ENCODE data around the gene SSBP2. TPM values are rescaled to one million over a fixed set of nuclear protein-coding genes. Genes with fewer than 3 reads are reported as not detected.
"Not testable (repeated sequence)": the region's sequence is repeated elsewhere in the genome, so short reads cannot be mapped to it uniquely, and the experiment has no call there.

The SSBP2 gene
- polyA plus RNA-seq, 1 donor: 27.8 TPM

- Histone ChIP-seq H3K36me3 (ENCODE audit: control insufficient read depth, insufficient read depth, low read length) (peaks cover 2% of the 10 kb centered on the region), H3K27me3 (ENCODE audit: control insufficient read depth, insufficient read depth, low read length) (no peaks in the 10 kb centered on the region), H3K27ac (ENCODE audit: low read length) (no peak overlapping the region), H3K4me1 (ENCODE audit: control insufficient read depth, insufficient read depth, low read length) (no peaks in the 10 kb centered on the region), H3K4me3 (ENCODE audit: low read length) (no peak overlapping the region), H3K9me3 (ENCODE audit: control insufficient read depth, low read depth, low read length) (peaks cover 9% of the 10 kb centered on the region)
- WGBS (ENCODE audit: insufficient coverage, low lambda C conversion rate): no CpG with 5 or more reads among the region's 1 CpG
- no peak for DNase-seq
These were observed 63.6 kb downstream of the SSBP2 start for GRCh38 chr5:81687292-81687691.

GRCh38 chr5:81685471-81685870 lies 65.4 kb downstream of the SSBP2 start:
- Histone ChIP-seq H3K36me3 (ENCODE audit: control insufficient read depth, insufficient read depth, low read length) (peaks cover 2% of the 10 kb centered on the region), H3K27ac (ENCODE audit: low read length) (no peak overlapping the region), H3K4me3 (ENCODE audit: low read length) (no peak overlapping the region), H3K9me3 (ENCODE audit: control insufficient read depth, low read depth, low read length) (peaks cover 5% of the 10 kb centered on the region), H3K27me3 (ENCODE audit: control insufficient read depth, insufficient read depth, low read length) (no peaks in the 10 kb centered on the region), H3K4me1 (ENCODE audit: control insufficient read depth, insufficient read depth, low read length) (no peaks in the 10 kb centered on the region)
- WGBS (ENCODE audit: insufficient coverage, low lambda C conversion rate): no CpG with 5 or more reads among the region's 2 CpGs
- no peak for DNase-seq

GRCh38 chr5:81679885-81680284 lies 71.0 kb downstream of the SSBP2 start:
- Histone ChIP-seq H3K27me3 (ENCODE audit: control insufficient read depth, insufficient read depth, low read length) (no peaks in the 10 kb centered on the region), H3K36me3 (ENCODE audit: control insufficient read depth, insufficient read depth, low read length) (no peaks in the 10 kb centered on the region), H3K4me3 (ENCODE audit: low read length) (no peak overlapping the region), H3K27ac (ENCODE audit: low read length) (no peak overlapping the region), H3K9me3 (ENCODE audit: control insufficient read depth, low read depth, low read length) (peaks cover 3% of the 10 kb centered on the region), H3K4me1 (ENCODE audit: control insufficient read depth, insufficient read depth, low read length) (no peaks in the 10 kb centered on the region)
- DNase-seq: peak in 1 of 2 donors; percentile 24
- no CpG with 5 or more reads among the region's 1 CpG for WGBS (ENCODE audit: insufficient coverage, low lambda C conversion rate)

- H3K4me3 ChIP-seq (ENCODE audit: low read length): no peak overlapping the region
- H3K4me1 ChIP-seq (ENCODE audit: control insufficient read depth, insufficient read depth, low read length): no peaks in the 10 kb centered on the region
- H3K27ac ChIP-seq (ENCODE audit: low read length): no peak overlapping the region
- 100% methylated on average over 1 of the region's 3 CpGs for WGBS (ENCODE audit: insufficient coverage, low lambda C conversion rate)
- peaks cover 3% of the 10 kb centered on the region for H3K9me3 ChIP-seq (ENCODE audit: control insufficient read depth, low read depth, low read length)
- no peaks in the 10 kb centered on the region for H3K36me3 ChIP-seq (ENCODE audit: control insufficient read depth, insufficient read depth, low read length)
- no peak for DNase-seq
- H3K27me3 ChIP-seq (ENCODE audit: control insufficient read depth, insufficient read depth, low read length): no peaks in the 10 kb centered on the region
These were observed 75.5 kb downstream of the SSBP2 start for GRCh38 chr5:81675420-81675819.

GRCh38 chr5:81665795-81666194 lies 85.1 kb downstream of the SSBP2 start:
- DNase-seq: no peak
- no peak overlapping the region for H3K27ac ChIP-seq (ENCODE audit: low read length)
- H3K4me3 ChIP-seq (ENCODE audit: low read length): no peak overlapping the region
- no CpG with 5 or more reads among the region's 1 CpG for WGBS (ENCODE audit: insufficient coverage, low lambda C conversion rate)
- H3K36me3 ChIP-seq (ENCODE audit: control insufficient read depth, insufficient read depth, low read length): no peaks in the 10 kb centered on the region
- H3K4me1 ChIP-seq (ENCODE audit: control insufficient read depth, insufficient read depth, low read length): no peaks in the 10 kb centered on the region
- no peaks in the 10 kb centered on the region for H3K27me3 ChIP-seq (ENCODE audit: control insufficient read depth, insufficient read depth, low read length)
- H3K9me3 ChIP-seq (ENCODE audit: control insufficient read depth, low read depth, low read length): no peaks in the 10 kb centered on the region

GRCh38 chr5:81660624-81661023 lies 90.3 kb downstream of the SSBP2 start:
- not testable (repeated sequence) for H3K4me3 ChIP-seq (ENCODE audit: low read length); DNase-seq; H3K9me3 ChIP-seq (ENCODE audit: control insufficient read depth, low read depth, low read length); H3K4me1 ChIP-seq (ENCODE audit: control insufficient read depth, insufficient read depth, low read length); H3K27ac ChIP-seq (ENCODE audit: low read length); H3K36me3 ChIP-seq (ENCODE audit: control insufficient read depth, insufficient read depth, low read length); H3K27me3 ChIP-seq (ENCODE audit: control insufficient read depth, insufficient read depth, low read length)
- WGBS (ENCODE audit: insufficient coverage, low lambda C conversion rate): no CpG with 5 or more reads among the region's 1 CpG

- 20% methylated on average over 1 of the region's 1 CpG for WGBS (ENCODE audit: insufficient coverage, low lambda C conversion rate)
- peak; percentile 40 to 68 for DNase-seq
- H3K27ac ChIP-seq (ENCODE audit: low read length): no peak overlapping the region
These were observed 93.5 kb downstream of the SSBP2 start for GRCh38 chr5:81657386-81657785.

GRCh38 chr5:81656783-81657182 lies 94.1 kb downstream of the SSBP2 start:
- peak in 1 of 2 donors; percentile 36 for DNase-seq
- Histone ChIP-seq H3K4me3 (ENCODE audit: low read length) (no peak overlapping the region), H3K9me3 (ENCODE audit: control insufficient read depth, low read depth, low read length) (no peaks in the 10 kb centered on the region), H3K27ac (ENCODE audit: low read length) (no peak overlapping the region), H3K4me1 (ENCODE audit: control insufficient read depth, insufficient read depth, low read length) (peaks cover 3% of the 10 kb centered on the region), H3K27me3 (ENCODE audit: control insufficient read depth, insufficient read depth, low read length) (no peaks in the 10 kb centered on the region), H3K36me3 (ENCODE audit: control insufficient read depth, insufficient read depth, low read length) (peaks cover 2% of the 10 kb centered on the region)
- WGBS (ENCODE audit: insufficient coverage, low lambda C conversion rate): 83% methylated on average over 2 of the region's 3 CpGs

More at GRCh38 chr5:81657386-81657785, 93.5 kb downstream of the SSBP2 start:
- H3K9me3 ChIP-seq (ENCODE audit: control insufficient read depth, low read depth, low read length): no peaks in the 10 kb centered on the region
- peaks cover 3% of the 10 kb centered on the region for H3K4me1 ChIP-seq (ENCODE audit: control insufficient read depth, insufficient read depth, low read length)
- H3K27me3 ChIP-seq (ENCODE audit: control insufficient read depth, insufficient read depth, low read length): no peaks in the 10 kb centered on the region
- peaks cover 2% of the 10 kb centered on the region for H3K36me3 ChIP-seq (ENCODE audit: control insufficient read depth, insufficient read depth, low read length)
- H3K4me3 ChIP-seq (ENCODE audit: low read length): no peak overlapping the region

GRCh38 chr5:81650987-81651386 lies 99.9 kb downstream of the SSBP2 start:
- DNase-seq: no peak
- Histone ChIP-seq H3K36me3 (ENCODE audit: control insufficient read depth, insufficient read depth, low read length) (peaks cover 2% of the 10 kb centered on the region), H3K4me3 (ENCODE audit: low read length) (no peak overlapping the region), H3K9me3 (ENCODE audit: control insufficient read depth, low read depth, low read length) (no peaks in the 10 kb centered on the region), H3K4me1 (ENCODE audit: control insufficient read depth, insufficient read depth, low read length) (peaks cover 2% of the 10 kb centered on the region), H3K27me3 (ENCODE audit: control insufficient read depth, insufficient read depth, low read length) (no peaks in the 10 kb centered on the region), H3K27ac (ENCODE audit: low read length) (no peak overlapping the region)
- 100% methylated on average over 1 of the region's 1 CpG for WGBS (ENCODE audit: insufficient coverage, low lambda C conversion rate)

- peak overlapping the region; percentile 32 for H3K27ac ChIP-seq (ENCODE audit: low read length)
- no peak overlapping the region for H3K4me3 ChIP-seq (ENCODE audit: low read length)
- WGBS (ENCODE audit: insufficient coverage, low lambda C conversion rate): no CpG with 5 or more reads among the region's 3 CpGs
- peaks cover 2% of the 10 kb centered on the region for H3K4me1 ChIP-seq (ENCODE audit: control insufficient read depth, insufficient read depth, low read length)
- H3K9me3 ChIP-seq (ENCODE audit: control insufficient read depth, low read depth, low read length): no peaks in the 10 kb centered on the region
- H3K36me3 ChIP-seq (ENCODE audit: control insufficient read depth, insufficient read depth, low read length): peaks cover 2% of the 10 kb centered on the region
- H3K27me3 ChIP-seq (ENCODE audit: control insufficient read depth, insufficient read depth, low read length): no peaks in the 10 kb centered on the region
- DNase-seq: peak; percentile 29 to 76
These were observed 104.4 kb downstream of the SSBP2 start for GRCh38 chr5:81646469-81646995.

- Histone ChIP-seq H3K27ac (ENCODE audit: low read length) (no peak overlapping the region), H3K36me3 (ENCODE audit: control insufficient read depth, insufficient read depth, low read length) (peaks cover 2% of the 10 kb centered on the region), H3K9me3 (ENCODE audit: control insufficient read depth, low read depth, low read length) (no peaks in the 10 kb centered on the region), H3K4me1 (ENCODE audit: control insufficient read depth, insufficient read depth, low read length) (peaks cover 2% of the 10 kb centered on the region), H3K4me3 (ENCODE audit: low read length) (no peak overlapping the region), H3K27me3 (ENCODE audit: control insufficient read depth, insufficient read depth, low read length) (no peaks in the 10 kb centered on the region)
- no peak for DNase-seq
These were observed 108.7 kb downstream of the SSBP2 start for GRCh38 chr5:81642210-81642609.
